HCT116 (cell line): ENCODE data around the gene OR7G2. TPM values are rescaled to one million over a fixed set of nuclear protein-coding genes. Genes with fewer than 3 reads are reported as not detected.
"Not testable (repeated sequence)": the region's sequence is repeated elsewhere in the genome, so short reads cannot be mapped to it uniquely, and the experiment has no call there.

Source experiments
- ATAC-seq: fragments of 200-7000 bp; cut with Tn5 transposase; 2 replicates; pipeline ENCODE4 v1.9.1; 2020; ENCODE audit warnings: mild to moderate bottlenecking, moderate library complexity
- BruUV-seq: library from RNA; stranded (reverse); fragments of 400-500 nt; replicated peaks from 2 replicates; lab custom pipeline; 2021; lab: Mats Ljungman, UMichigan
- CTCF ChIA-PET: fragments of 300-600 bp; sonication (Branson Sonifier 250); formaldehyde crosslinking; loops from one replicate; lab custom pipeline; 2021; ENCODE audit warnings: antibody characterized with exemption; lab: Charles Lee
- POLR2A ChIA-PET: fragments of 300-600, 350-600 bp; sonication (Branson Sonifier 250); formaldehyde crosslinking; loops from one replicate; lab custom pipeline; 2021; ENCODE audit warnings: antibody characterized with exemption; lab: Charles Lee
- RAD21 ChIA-PET, 2 experiments: fragments of 300-600 bp; sonication (Branson Sonifier 250); formaldehyde crosslinking; loops; one replicate each; lab custom pipeline; 2023; ENCODE audit warnings: low total read pairs in 2 of 2; ENCODE audit not compliant: uncharacterized antibody in 2 of 2, unreplicated experiment in 2 of 2, low non-redundant PET in 1 of 2; lab: Charles Lee
- DNase-seq: peaks from one replicate; pipeline ENCODE4 v3.0.0-alpha.2; 2010; ENCODE audit warnings: low read depth, low spot score
- H2AFZ ChIP-seq: fragments of 200-600 bp; shearing (Covaris generic), sonication (generic); 2 replicates; pipeline ENCODE4 v1.6.1; 2017; ENCODE audit warnings: low read depth, mixed run types, mixed read lengths, antibody characterized with exemption, low read length; ENCODE audit not compliant: poor library complexity, severe bottlenecking
- H3K27ac ChIP-seq: 2 replicates; pipeline ENCODE4 v1.5.1; 2012; ENCODE audit warnings: low read depth, low read length
- H3K27me3 ChIP-seq: fragments of 200-600 bp; sonication (generic); 2 replicates; pipeline ENCODE4 v1.6.1; 2016; ENCODE audit warnings: mixed run types, low read length, mixed read lengths; ENCODE audit not compliant: insufficient read depth
- H3K36me3 ChIP-seq, 2 experiments: fragments of 200-500 bp in 1 of 2; fragments of 200-600 bp in 1 of 2; sonication (Bioruptor generic) in 1 of 2; sonication (generic) in 1 of 2; 2 replicates each; pipeline versions ENCODE4 v1.5.1 to v1.6.1; 2014 to 2016; ENCODE audit warnings: low read length in 2 of 2, inconsistent platforms in 1 of 2, mixed read lengths in 1 of 2, mixed run types in 1 of 2; ENCODE audit not compliant: insufficient read depth in 2 of 2, control insufficient read depth in 1 of 2
- H3K4me1 ChIP-seq, 2 experiments: fragments of 200-600 bp in 1 of 2; sonication (generic) in 1 of 2; 2 replicates each; pipeline versions ENCODE4 v1.5.1 to v1.6.1; 2012 to 2017; ENCODE audit warnings: low read length in 2 of 2, inconsistent platforms in 1 of 2, mild to moderate bottlenecking in 1 of 2, mixed read lengths in 1 of 2, mixed run types in 1 of 2, moderate library complexity in 1 of 2; ENCODE audit not compliant: insufficient read depth in 2 of 2, control insufficient read depth in 1 of 2
- H3K4me2 ChIP-seq: fragments of 200-600 bp; sonication (generic); 2 replicates; pipeline ENCODE4 v1.6.1; 2017; ENCODE audit warnings: mixed run types, low read length, mixed read lengths
- H3K4me3 ChIP-seq, 2 experiments: fragments of 200-600 bp in 1 of 2; sonication (generic) in 1 of 2; replicated peaks in 1 of 2; 2 replicates each; pipeline ENCODE4 v1.5.1; 2011 to 2016; ENCODE audit warnings: low read length in 2 of 2, control low read depth in 1 of 2, low read depth in 1 of 2, mild to moderate bottlenecking in 1 of 2, mixed read lengths in 1 of 2, mixed run types in 1 of 2
- H3K79me2 ChIP-seq: fragments of 200-600 bp; sonication (generic); 2 replicates; pipeline ENCODE4 v1.6.1; 2017; ENCODE audit warnings: mild to moderate bottlenecking, mixed run types, low read length, moderate library complexity, mixed read lengths; ENCODE audit not compliant: insufficient read depth
- H3K9ac ChIP-seq: fragments of 200-600 bp; sonication (generic); 2 replicates; pipeline ENCODE4 v1.6.1; 2016; ENCODE audit warnings: low read length, mixed read lengths
- H3K9me2 ChIP-seq: fragments of 200-600 bp; sonication (generic), shearing (Covaris generic); 2 replicates; pipeline ENCODE4 v1.6.1; 2017; ENCODE audit warnings: mixed run types, mild to moderate bottlenecking, moderate library complexity; ENCODE audit not compliant: insufficient read depth
- H3K9me3 ChIP-seq, 2 experiments: fragments of 200-500 bp in 1 of 2; fragments of 200-600 bp in 1 of 2; sonication (Bioruptor generic) in 1 of 2; sonication (generic) in 1 of 2; 2 replicates each; pipeline ENCODE4 v1.6.1; 2014 to 2017; ENCODE audit warnings: low read length in 2 of 2, mixed read lengths in 2 of 2, inconsistent platforms in 1 of 2, low read depth in 1 of 2, mild to moderate bottlenecking in 1 of 2, mixed run types in 1 of 2, moderate library complexity in 1 of 2; ENCODE audit not compliant: control insufficient read depth in 1 of 2, insufficient read depth in 1 of 2
- H4K20me1 ChIP-seq: fragments of 200-600 bp; sonication (generic), shearing (Covaris generic); 2 replicates; pipeline ENCODE4 v1.6.1; 2017; ENCODE audit warnings: mixed run types, mild to moderate bottlenecking, moderate library complexity; ENCODE audit not compliant: insufficient read depth
- ELF1 ChIP-seq: IDR thresholded peaks from 2 replicates; pipeline ENCODE4 v1.6.1; 2012; ENCODE audit warnings: low read depth, borderline replicate concordance
- POLR2A ChIP-seq: IDR thresholded peaks from 2 replicates; pipeline ENCODE4 v1.7.0; 2011; ENCODE audit warnings: borderline replicate concordance; ENCODE audit not compliant: insufficient read depth, insufficient read length; ENCODE audit errors: extremely low read depth
- RAD21 ChIP-seq: IDR thresholded peaks from 2 replicates; pipeline ENCODE4 v1.6.1; 2012; ENCODE audit warnings: low read depth, mild to moderate bottlenecking
- SP1 ChIP-seq: IDR thresholded peaks from 2 replicates; pipeline ENCODE4 v1.6.1; 2012; ENCODE audit warnings: low read depth
- TCF7L2 ChIP-seq: IDR thresholded peaks from 2 replicates; pipeline ENCODE4 v1.7.0; 2011; ENCODE audit warnings: borderline replicate concordance, inconsistent platforms; ENCODE audit not compliant: insufficient read depth, insufficient read length; ENCODE audit errors: extremely low read depth
- YY1 ChIP-seq: IDR thresholded peaks from 2 replicates; pipeline ENCODE4 v1.6.1; 2011; ENCODE audit warnings: low read length, low read depth, moderate library complexity, mild to moderate bottlenecking; ENCODE audit not compliant: insufficient replicate concordance; ENCODE audit errors: extremely low read depth
- intact Hi-C: fragments of 100-400 bp; cut with micrococcal nuclease; formaldehyde crosslinking; loops from 2 replicates; pipeline ENCODE4 v1.10.0; 2022
- total RNA-seq: library from RNA; stranded (reverse); gene quantifications from one replicate; pipeline ENCODE4 v1.2.1, GENCODE V29; 2021; ENCODE audit not compliant: unreplicated experiment

OR7G2 gene
- total RNA-seq, 1 experiment from 2014 or later, result not detected

GRCh38 chr19:9057505-9058258 is 49.6 kb downstream of the OR7G2 start:
- ChIA-PET POLR2A (no interaction called here), RAD21 (no interaction called here)
- no peaks in the 10 kb centered on the region for H4K20me1 ChIP-seq
- no peak overlapping the region for H3K4me2 ChIP-seq
- BruUV-seq, result no TSS peak
- no peak for ATAC-seq
- H3K27ac ChIP-seq, result no peak overlapping the region
- H3K9me2 ChIP-seq, result no peaks in the 10 kb centered on the region
- peaks cover 26 to 31% of the 10 kb centered on the region in 2 experiments for H3K4me1 ChIP-seq
- no peak overlapping the region for H3K4me3 ChIP-seq
- no peaks in the 10 kb centered on the region for H3K9me3 ChIP-seq
- no peak overlapping the region for H3K9ac ChIP-seq
- no peak for TF ChIP-seq POLR2A
- no peak for TF ChIP-seq TCF7L2
- TF ChIP-seq YY1, result no peak
- no peak for TF ChIP-seq RAD21
- no peak for TF ChIP-seq SP1
- no peak for TF ChIP-seq ELF1
- TF ChIP-seq, all 23 proteins: peak for 0
- H3K36me3 ChIP-seq, result no peaks in the 10 kb centered on the region
- H3K79me2 ChIP-seq, result no peaks in the 10 kb centered on the region
- H2AFZ ChIP-seq, result no peak overlapping the region
- DNase-seq, result no peak
- no peaks in the 10 kb centered on the region for H3K27me3 ChIP-seq
- CTCF ChIA-PET, result no interaction called here
- intact Hi-C loops, result no loop called here

- intact Hi-C loops, BruUV-seq, RAD21 ChIA-PET, H3K9me2 ChIP-seq, CTCF ChIA-PET, H3K36me3 ChIP-seq, H3K9me3 ChIP-seq, DNase-seq, H3K4me2 ChIP-seq, H4K20me1 ChIP-seq, H3K27me3 ChIP-seq, H3K9ac ChIP-seq, H3K4me3 ChIP-seq, H3K79me2 ChIP-seq, H2AFZ ChIP-seq, H3K27ac ChIP-seq, ATAC-seq: not testable (repeated sequence)
- peaks cover 19 to 20% of the 10 kb centered on the region in 2 experiments for H3K4me1 ChIP-seq
- POLR2A ChIA-PET, result interaction anchor here (1.0 to 1.2 kb wide), 2 partner anchors 9 to 37 kb away, joined by 3 read pairs; no protein-coding TSS in a partner anchor
Measured at GRCh38 chr19:9056131-9056530, 51.1 kb downstream of the OR7G2 start.
